Testis (tissue), 2 donors: ENCODE data around the gene WBP1L.

ENCODE experiments used
- CTCF ChIP-seq, 3 experiments: fragments of 450-650 bp in 2 of 3; fragments of 200-600 bp in 1 of 3; sonication (generic) in 1 of 3; IDR thresholded peaks; one replicate each; pipeline ENCODE4 v1.5.1; 2016 to 2019; ENCODE audit warnings: antibody characterized with exemption in 3 of 3, mild to moderate bottlenecking in 2 of 3, moderate library complexity in 1 of 3
- POLR2A ChIP-seq: fragments of 450-650 bp; IDR thresholded peaks from one replicate; pipeline ENCODE4 v1.6.1; 2017; ENCODE audit warnings: antibody characterized with exemption, mild to moderate bottlenecking, moderate library complexity

GRCh38 chr10:102804382-102805055 lies 60.8 kb downstream of the WBP1L start:
- TF ChIP-seq CTCF (IDR thresholded peaks at IDR 0.05) (no peak), POLR2A (no peak)
